HG03039 (cell line): ENCODE measurements around the gene ZNF804A.
"Not testable (repeated sequence)": the region's sequence is repeated elsewhere in the genome, so short reads cannot be mapped to it uniquely, and the experiment has no call there.

Source experiments
- ATAC-seq: cut with Tn5 transposase; IDR thresholded peaks from one replicate; pipeline ENCODE4 v1.9.1; 2021; ENCODE audit warnings: mild to moderate bottlenecking, moderate library complexity; ENCODE audit not compliant: unreplicated experiment

The ZNF804A gene

DNA sequence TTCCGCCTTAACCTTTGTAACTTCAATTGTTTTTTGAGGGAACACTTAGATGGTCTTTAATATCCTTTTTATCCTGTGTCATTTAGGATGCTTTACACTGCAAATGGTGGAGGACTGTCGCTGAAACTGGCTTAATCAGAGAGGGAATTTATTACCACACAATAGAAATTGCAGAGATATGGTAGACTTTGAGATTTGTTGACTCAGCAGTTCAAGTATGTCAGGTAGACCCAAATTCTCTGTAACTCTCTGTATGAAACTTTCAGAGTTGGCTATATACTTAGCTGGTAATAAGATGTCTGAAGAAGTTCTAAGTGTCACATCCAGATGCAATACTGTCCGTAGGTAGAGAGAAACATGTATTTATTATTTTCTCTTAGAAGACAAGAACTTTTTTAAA is 100.1 kb downstream of the ZNF804A start:
- ATAC-seq, result no peak

DNA sequence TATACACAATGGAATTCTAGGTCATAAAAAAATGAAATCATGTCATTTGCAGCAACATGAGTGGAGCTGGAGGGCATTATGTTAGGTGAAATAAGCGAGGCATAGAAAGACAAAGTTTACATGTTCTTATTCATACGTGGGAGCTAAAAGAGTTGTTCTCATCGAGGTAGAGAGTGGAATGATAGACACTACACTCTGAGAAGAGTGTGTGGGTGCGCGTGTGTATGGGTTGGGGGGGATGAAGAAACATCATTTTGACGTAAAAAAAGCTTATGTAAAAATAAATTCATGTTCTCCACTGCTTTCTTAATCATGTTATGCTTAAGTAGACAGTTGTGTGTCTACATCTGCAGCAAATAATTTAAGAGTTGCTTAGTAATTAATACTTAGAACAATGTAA is 123.6 kb downstream of the ZNF804A start:
- ATAC-seq, result no peak

DNA sequence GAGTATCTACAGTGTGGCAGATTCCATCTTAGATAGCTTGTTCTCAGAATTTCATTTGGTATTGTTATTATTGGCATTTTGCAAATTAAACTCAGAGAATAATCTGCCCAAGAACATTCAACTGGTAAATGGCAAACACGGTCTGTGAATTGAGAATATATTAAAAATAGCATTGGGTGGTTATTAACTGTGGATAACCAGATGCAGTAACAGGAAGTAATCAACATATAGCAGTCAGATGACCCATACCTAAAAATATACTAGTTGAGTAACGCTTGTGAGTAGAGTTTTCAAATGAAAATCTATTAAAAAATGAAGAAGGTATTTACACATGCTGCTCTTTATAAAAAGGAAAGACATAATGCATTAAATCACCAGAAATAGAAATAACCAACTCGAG is 129.5 kb downstream of the ZNF804A start:
- no peak for ATAC-seq

DNA sequence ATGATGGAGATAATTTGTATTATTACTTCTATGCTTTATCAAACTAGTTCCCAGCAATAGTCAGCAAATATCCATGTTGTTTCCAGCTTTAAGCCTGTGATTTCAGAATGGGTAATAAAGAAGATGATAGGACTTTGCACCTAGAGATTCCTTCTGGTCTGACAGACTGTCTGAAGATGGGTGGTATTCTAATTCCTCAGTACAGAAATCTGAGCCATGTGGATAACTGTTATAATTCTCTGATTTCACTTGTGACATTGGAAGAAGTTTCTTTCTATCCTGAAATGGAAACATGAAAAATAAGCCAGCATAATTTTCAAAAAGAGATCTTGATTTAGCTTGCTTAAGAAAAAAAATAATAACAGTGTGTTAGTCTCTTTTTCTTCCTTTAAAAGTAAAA is 130.1 kb downstream of the ZNF804A start:
- ATAC-seq, result no peak

DNA sequence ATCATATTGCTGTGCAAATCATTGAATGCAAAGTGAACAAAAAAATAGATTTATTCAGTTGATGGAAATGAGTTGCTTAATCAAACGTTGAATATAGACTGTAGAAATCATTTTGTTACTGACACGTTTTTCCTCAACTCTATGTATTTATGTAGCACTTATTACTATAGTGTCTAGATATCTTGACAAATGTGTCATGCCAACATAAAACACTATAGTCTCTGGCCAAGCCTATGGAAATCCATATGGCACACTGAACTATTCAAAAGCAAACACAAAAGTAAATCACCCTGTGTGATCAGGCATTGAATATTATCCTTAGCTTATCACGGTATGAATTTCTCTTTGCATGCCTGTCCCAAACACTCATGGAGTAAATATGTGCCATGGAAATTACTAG is 131.3 kb downstream of the ZNF804A start:
- ATAC-seq, result no peak

DNA sequence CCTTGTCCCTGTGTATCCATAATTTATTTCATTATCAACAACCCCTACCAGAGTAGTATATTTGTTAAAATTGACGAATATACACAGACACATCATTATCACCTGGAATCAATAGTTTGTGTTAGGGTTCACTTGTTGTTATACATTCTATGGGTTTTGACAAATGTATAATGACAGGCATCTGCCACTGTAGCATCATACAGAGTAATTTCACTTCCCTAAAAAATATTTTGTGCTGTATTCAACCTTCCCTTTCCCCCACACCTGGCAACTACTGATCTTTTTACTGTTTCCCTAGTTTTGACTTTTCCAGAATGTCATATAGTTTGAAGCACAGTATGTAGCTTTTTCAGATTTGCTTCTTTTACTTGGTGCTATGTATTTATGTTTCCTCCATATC is 132.0 kb downstream of the ZNF804A start:
- no peak for ATAC-seq

DNA sequence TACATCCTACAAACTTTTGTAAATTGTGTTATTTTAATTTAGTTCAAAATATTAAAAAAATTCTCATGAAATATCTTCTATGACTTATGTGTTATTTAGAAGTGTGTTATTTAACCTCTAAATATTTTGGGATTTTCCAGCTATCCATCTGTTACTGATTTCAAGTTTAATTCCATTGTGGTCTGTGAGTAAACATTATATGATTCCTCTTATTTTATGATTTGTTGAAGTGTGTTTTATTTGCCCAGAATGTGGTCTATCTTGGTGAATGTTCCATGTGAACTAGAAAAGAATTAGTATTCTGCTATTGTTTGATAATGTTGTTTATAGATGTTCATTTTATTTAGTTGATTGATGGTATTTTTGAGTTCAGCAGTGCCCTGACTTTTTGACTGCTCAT is 136.0 kb downstream of the ZNF804A start:
- ATAC-seq, result no peak

DNA sequence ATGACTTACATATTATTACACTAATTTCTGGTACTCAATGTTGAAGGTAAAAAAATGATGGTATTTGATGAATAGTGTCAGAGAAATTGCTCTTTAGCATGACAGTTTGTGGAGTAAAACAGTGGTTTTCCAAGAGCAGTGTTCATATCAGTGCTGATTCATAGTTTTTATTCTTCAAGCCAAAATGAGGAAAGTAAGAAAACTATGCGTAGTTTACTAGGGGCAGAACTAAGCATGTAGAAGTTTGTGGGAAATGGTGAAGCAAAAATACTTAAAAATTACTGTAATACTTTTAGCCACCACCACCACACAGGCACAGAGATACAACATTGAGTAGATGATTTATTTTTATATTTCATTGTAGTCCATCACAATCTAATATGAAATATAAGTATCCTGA is 137.3 kb downstream of the ZNF804A start:
- no peak for ATAC-seq

DNA sequence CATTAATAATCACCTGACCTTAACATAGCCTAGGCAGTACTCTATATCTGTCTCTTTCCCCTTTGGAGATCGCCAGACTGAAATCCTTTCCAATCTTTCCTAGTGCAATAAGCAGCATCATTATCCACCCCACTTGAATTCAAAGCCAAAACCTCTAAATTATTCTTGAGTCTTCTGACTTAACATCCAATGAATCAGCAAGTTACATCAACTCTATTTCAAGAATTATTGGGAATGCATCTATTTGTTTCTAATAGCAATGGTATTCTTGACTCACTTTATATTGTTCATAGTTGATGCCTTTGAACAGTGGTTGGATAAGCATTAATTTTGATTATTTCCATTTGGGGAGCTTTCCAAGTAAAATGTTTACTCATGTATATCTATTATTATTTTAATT is 144.8 kb downstream of the ZNF804A start:
- ATAC-seq, result no peak

DNA sequence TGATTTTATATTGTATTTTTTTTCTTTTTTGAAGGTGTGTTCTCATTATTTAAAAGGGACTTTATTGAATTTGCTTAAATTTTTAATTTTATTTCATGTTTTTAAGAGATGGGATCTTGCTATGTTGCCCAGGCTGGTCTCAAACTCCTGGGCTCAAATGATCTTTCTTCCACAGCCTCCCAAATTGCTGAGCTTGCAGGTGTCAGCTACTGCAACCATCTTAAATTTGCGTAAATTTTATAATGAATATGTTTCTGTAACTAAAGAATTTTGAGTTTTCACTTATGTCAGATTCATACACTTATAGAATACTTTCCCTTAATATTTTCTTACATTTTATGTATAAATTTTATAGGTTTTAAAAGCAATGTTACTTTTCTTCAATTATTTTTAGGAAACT is 157.8 kb downstream of the ZNF804A start:
- ATAC-seq, result no peak

DNA sequence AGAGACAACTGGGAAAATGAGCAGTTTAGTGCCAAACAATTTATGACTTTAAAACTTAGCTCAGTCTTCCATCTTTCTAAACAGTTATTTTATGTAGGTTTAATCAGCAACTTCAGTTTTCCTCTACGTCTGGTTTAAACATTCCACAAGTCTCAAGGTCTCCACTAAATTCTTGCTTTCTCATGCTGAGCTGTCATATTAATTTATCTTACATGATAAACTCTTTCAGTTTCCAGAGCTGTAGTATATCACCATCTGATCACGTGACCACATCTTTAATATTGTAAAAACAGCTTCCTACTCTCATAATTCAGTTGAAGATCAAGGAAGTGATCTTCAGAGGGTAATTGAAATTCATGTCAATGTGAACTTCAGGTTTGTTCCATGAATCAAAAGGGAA is 158.6 kb downstream of the ZNF804A start:
- no peak for ATAC-seq

DNA sequence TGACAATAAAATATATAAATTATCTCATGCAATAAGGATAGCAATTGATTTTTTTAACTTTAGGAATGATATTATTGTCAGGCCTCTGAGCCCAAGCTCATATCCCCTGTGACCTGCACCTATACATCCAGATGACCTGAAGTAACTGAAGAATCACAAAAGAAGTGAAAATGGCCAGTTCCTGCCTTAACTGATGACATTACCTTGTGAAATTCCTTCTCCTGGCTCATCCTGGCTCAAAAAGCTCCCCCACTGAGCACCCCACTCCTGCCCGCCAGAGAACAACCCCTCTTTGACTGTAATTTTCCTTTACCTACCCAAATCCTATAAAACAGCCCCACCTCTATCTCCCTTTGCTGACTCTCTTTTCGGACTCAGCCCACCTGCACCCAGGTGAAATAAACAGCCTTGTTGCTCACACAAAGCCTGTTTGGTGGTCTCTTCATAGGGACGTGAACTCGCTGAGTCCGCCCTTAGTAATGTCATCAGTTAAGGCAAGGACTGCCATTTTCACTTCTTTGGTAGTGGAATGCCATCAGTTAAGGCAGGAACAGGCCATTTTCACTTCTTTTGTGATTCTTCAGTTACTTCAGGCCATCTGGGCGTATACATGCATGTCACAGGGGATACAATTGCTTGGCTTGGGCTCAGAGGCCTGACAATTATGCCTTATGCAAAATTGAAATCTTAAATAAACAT is 161.4 kb downstream of the ZNF804A start:
- ATAC-seq, result not testable (repeated sequence)

DNA sequence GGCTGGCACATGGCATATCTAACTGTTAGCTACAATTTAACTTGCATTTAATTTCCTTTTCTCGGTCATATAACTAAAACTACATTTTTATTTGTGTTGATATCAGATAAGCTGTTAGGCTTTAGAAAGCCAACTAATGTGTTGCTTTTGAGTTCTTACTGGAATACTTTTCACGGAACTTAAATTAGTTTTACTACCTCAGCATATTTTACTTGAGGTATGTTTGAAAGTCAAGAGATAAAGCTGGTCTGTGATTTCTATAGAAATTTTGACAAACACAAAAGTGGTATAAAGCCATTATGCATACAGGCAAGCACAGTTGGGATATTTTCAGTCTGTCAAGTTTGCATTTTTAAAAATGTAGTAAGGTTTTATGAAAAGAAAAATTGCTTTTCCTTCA is 162.6 kb downstream of the ZNF804A start:
- no peak for ATAC-seq

DNA sequence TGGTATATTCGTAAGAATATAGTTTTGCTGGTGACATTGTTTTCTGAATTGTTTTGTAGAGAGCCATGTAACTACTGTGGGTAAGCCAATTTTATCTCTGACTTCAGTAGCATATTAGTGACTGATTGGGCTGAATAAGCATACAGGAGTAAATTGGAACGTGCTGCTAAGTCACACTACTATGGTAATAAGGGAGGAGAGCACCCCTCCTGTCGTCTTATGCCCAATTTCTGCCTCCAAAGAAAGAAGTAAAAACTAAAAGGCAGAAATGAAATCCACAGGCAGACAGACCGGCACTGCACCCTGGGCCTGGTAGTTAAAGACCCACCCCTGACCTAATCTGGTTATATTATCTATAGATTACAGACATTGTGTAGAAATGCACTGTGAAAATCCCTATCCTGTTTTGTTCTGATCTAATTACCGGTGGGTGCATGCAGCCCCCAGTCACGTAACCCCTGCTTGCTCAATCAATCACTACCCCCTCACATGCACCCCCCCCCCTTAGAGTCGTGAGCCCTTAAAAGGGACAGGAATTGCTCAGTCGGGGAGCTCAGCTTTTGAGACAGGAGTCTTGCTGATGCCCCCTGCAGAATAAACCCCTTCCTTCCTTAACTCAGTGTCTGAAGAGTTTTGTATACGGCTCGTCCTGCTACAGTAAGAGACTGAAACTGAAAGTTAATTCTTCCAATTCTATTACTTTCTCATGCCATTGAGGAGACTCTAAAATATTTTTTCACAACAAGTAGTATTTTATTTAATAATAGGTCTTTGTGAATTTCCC is 167.0 kb downstream of the ZNF804A start:
- ATAC-seq, result no peak

DNA sequence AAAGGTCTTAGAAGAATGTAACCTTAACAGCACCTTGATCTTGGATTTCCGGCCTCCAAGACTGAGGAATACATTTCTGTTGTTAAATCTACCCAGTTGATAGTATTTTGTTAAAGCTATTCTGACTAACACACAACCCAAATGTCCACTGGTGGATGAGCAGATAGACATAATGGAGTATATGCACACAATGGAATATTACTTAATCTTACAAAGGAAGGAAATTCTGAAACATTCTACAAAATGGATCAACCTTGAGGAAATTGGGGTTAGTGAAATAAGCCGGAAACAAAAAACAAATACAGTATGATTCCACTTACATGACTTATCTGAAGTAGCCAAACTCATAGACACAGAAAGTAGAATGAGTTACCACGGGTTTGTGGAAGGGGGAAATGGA is 168.7 kb downstream of the ZNF804A start:
- ATAC-seq, result no peak

DNA sequence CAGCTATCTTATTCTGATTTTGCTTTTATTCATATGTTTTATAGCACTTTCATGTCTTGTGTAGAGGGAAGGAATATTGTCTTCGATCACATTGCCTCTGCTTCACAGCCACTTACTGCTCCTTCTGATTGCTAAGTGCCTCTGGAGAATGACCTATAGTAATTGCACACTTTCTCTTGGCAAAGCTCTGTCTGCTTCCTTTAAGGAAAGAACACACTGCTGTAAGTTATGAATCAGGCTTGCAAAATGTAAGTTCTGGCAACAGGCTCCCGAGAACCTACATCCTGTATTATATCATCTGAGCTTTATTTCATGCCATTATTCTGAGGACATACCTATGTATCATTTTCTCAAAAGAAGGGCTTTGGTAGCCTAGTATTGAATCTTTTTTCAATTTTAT is 170.7 kb downstream of the ZNF804A start:
- no peak for ATAC-seq

DNA sequence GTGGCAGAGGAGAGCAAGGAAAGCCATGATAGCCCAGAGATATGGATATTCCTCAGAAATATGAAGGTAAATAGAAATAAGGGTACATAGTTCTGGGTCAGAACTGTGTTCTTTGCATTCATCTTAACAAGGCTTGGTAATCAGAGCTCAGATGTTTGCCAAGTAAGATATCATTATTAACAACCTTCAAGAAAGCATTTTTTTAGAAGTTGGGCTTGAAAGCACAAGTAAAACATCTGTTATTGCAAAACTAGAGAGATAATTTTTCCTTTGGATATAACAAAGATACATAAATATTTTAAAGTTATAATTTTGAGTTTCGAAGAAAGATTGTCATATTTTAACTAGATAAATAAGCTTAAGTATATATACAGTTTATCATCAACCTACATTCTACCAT is 171.4 kb downstream of the ZNF804A start:
- ATAC-seq, result no peak

DNA sequence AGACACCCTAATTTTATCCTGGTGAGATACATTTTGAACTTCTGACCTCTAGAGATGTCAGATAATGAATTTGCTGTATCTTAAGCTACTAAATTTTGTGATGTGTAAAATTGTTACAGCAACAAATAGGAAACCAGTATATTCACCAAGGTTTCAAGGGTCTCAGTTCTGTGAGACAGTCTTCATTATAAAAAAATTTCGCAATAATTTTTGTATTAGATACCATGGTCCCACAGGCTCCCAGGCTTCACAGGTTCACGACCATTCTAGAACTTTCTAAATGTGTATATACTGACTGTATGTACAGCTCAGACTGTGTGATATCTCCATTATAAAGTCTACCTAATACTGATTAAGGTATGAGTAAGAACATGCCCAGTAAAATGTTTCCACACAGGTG is 181.4 kb downstream of the ZNF804A start:
- no peak for ATAC-seq

DNA sequence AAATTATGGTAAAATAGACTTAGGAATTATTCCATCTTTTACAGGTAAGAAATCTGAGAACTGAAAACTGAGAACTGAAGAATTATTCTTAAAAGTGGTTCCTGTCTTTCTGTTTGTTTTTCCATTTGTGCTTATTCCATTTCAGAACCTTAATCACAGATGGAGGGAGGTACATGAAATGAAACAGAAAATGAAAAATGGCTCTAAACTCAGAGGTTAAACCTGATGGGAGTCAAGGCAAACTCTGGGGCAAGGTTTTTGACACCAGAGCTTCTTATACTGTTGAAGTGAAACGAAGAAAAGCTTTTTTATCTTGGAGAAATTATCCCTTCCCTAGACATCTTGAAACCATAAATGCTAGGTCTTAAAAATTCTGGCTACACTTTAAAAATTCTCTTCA is 182.1 kb downstream of the ZNF804A start:
- no peak for ATAC-seq

DNA sequence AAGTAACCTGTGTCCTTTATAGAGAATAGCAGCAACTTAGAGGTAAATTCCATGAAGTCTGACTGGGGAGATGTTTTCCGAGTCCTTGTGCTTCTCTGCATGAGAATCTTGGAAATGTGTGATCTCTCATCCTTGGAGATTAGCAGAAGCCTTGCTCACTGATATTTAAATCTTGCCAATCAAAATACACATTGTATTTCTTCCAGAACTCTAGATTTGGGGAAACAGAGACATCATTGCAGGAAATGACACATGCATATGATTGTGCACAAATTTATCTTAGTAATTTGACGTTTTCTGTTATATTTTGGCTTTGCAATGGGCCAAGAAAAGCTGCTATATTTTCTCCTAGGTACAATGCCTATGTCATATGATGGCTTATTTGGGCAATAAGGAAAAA is 182.6 kb downstream of the ZNF804A start:
- ATAC-seq, result no peak

DNA sequence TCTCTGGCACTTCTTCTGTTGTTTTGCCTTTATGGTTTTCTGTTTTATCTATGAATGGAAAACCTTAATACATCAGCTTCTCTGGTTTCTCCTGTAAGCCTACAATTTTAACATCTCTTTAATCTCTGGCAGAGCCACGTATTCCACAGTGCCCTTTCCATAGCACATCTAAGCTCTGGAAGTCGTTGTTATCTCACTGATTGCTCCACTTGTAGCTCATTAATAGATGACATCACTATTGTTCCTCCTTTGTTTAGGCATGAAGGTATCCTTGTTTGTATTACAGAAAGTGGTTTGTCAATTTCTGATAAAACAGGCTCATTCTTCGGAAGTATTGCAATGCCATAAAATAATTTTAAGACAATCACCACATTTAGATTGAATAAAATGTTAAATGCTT is 185.2 kb downstream of the ZNF804A start:
- no peak for ATAC-seq

DNA sequence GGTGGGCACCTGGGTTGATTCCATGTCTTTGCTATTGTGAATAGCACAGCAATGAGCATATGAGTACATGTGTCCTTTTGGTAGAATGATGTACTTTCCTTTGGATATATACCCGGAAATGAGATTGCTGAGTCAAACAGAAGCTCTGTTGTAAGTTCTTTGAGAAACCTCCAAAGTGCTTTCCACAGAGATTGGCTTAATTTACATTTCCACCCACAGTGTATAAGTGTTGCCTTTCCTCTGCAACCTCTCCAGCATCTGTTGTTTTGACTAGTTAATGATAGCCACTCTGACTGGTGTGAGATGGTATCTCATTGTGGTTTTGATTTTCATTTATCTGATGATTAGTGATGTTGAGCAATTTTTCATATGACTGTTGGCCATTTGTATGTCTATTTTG is 194.8 kb downstream of the ZNF804A start:
- no peak for ATAC-seq

DNA sequence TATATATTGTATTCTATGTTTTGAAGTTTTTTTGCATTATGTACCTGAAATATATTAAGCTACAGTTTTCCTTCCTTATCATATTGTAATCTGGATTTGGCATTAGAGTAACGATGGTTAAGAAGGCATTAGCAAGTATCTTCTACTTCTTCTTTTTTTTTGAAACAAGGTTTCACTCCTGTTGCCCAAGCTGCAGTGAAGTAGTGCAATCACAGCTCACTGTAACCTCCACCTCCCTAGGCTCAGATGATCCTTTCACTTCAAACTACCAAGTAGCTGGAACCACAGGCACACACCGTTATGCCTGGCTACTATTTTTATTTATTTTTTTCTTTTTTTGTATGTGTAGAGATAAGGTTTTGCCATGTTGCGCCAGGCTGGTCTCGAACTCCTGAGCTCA is 201.1 kb downstream of the ZNF804A start:
- no peak for ATAC-seq
